NCI-H345 treated with DMSO at 0.1 percent for 48 hours (cell line): ENCODE data around the gene ZNF277.
"Not testable (repeated sequence)": the region's sequence is repeated elsewhere in the genome, so short reads cannot be mapped to it uniquely, and the experiment has no call there.

ENCODE experiments used
- DNase-seq: peaks from one replicate; lab custom pipeline; 2025; ENCODE audit not compliant: unreplicated experiment; lab: John Stamatoyannopoulos, UW

ZNF277 gene

DNA sequence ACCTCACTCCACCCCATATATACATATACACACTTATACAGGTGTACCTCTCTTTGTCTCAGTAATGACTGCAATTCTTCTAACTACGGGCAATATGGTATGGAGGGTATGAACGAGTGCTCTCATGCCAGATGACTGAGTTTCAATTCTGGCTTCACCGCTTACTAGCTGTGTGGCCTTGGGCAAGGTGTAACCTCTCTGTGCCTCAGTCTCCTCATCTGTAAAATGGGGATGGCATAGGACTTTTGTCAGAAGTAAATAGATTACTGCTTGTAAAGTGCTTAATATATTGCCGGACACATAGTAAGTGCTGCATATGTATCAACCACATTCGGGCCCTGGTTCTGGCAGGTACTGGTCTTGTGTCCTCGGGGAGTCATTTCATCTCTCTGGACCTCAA, 183.7 kb downstream of the ZNF277 start:
- no peak for DNase-seq

DNA sequence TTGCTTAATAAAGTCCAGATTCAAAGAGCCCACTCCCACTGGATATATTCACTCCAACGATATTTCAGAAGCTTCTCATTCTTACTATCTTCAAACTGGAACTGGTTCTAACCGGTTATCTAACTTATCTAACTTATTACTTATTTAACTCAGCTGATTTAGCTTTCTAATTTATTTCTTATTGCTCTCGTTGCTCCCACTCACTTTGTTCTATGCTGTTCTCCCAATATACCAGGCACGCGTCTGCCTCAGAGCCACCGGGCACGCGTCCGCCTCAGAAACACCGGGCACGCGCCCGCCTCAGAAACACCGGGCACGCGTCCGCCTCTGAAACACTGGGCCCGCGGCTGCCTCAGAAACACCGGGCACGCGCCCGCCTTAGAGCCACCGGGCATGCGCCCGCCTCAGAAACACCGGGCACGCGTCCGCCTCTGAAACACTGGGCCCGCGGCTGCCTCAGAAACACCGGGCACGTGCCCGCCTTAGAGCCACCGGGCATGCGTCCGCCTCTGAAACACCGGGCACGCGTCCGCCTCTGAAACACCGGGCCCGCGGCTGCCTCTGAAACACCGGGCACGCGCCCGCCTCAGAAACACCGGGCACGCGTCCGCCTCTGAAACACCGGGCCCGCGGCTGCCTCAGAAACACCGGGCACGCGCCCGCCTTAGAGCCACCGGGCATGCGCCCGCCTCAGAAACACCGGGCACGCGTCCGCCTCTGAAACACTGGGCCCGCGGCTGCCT, 184.8 kb downstream of the ZNF277 start:
- DNase-seq = not testable (repeated sequence)

DNA sequence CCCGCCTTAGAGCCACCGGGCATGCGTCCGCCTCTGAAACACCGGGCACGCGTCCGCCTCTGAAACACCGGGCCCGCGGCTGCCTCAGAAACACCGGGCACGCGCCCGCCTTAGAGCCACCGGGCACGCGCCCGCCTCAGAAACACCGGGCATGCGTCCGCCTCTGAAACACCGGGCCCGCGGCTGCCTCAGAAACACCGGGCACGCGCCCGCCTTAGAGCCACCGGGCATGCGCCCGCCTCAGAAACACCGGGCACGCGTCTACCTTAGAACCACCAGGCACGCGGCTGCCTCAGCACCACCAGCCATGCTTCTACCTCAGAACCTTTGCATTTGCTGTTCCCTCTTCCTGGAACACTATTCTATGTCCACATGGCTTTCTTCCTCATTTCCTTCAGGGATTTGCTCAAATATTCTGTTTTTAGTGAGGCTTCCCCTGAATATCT, 185.4 kb downstream of the ZNF277 start:
- peak; percentile 46 for DNase-seq
